WTC11 (cell line): ENCODE data around the gene NDUFS7. TPM values are rescaled to one million over a fixed set of nuclear protein-coding genes. Genes with fewer than 3 reads are reported as not detected.

Source experiments
- ATAC-seq: fragments of 200-7000 bp; cut with Tn5 transposase; 2 replicates; pipeline ENCODE4 v1.10.0; 2021; ENCODE audit warnings: mild to moderate bottlenecking, moderate library complexity
- CTCF ChIA-PET: fragments of 300-600 bp; sonication (Branson Sonifier 250); formaldehyde crosslinking; loops from one replicate; lab custom pipeline; 2021; ENCODE audit warnings: antibody characterized with exemption; lab: Charles Lee
- POLR2A ChIA-PET: fragments of 350-600 bp; sonication (Branson Sonifier 250); formaldehyde crosslinking; loops from one replicate; lab custom pipeline; 2021; ENCODE audit warnings: antibody characterized with exemption; lab: Charles Lee
- DNase-seq: peaks from one replicate; pipeline ENCODE4 v3.0.0; 2021; ENCODE audit warnings: low spot score
- H3K27ac Mint-ChIP-seq: 2 replicates; pipeline ENCODE4 v1.8.0; 2021; ENCODE audit warnings: mixed read lengths
- H3K27me3 Mint-ChIP-seq: 2 replicates; pipeline ENCODE4 v1.8.0; 2021; ENCODE audit warnings: low read depth, mild to moderate bottlenecking, moderate library complexity, mixed read lengths
- H3K36me3 Mint-ChIP-seq: 2 replicates; pipeline ENCODE4 v1.8.0; 2021; ENCODE audit warnings: mixed read lengths
- H3K4me1 Mint-ChIP-seq: 2 replicates; pipeline ENCODE4 v1.8.0; 2022; ENCODE audit warnings: mixed read lengths
- H3K4me3 Mint-ChIP-seq: 2 replicates; pipeline ENCODE4 v1.8.0; 2021; ENCODE audit warnings: mild to moderate bottlenecking, moderate library complexity, mixed read lengths
- H3K9me3 Mint-ChIP-seq: 2 replicates; pipeline ENCODE4 v1.8.0; 2021; ENCODE audit warnings: mixed read lengths
- AR ChIP-seq: fragments of 250-450 bp; sonication (Bioruptor Pico); IDR thresholded peaks from 2 replicates; pipeline ENCODE4 v1.9.0; 2021; ENCODE audit warnings: mild to moderate bottlenecking
- EMX1 ChIP-seq: fragments of 250-450 bp; sonication (Bioruptor Pico); IDR thresholded peaks from 2 replicates; pipeline ENCODE4 v1.8.0; 2021; ENCODE audit warnings: mild to moderate bottlenecking
- ESRRA ChIP-seq: sonication (generic); formaldehyde crosslinking; IDR thresholded peaks from 2 replicates; pipeline ENCODE4 v1.8.1; 2022; ENCODE audit warnings: mild to moderate bottlenecking, missing genetic modification reagents, borderline replicate concordance
- GABPB1 ChIP-seq: sonication (generic); formaldehyde crosslinking; IDR thresholded peaks from 2 replicates; pipeline ENCODE4 v1.8.1; 2023; ENCODE audit warnings: mild to moderate bottlenecking, missing genetic modification reagents
- GRHL2 ChIP-seq: fragments of 250-450 bp; sonication (Bioruptor Pico); IDR thresholded peaks from 2 replicates; pipeline ENCODE4 v1.8.0; 2022; ENCODE audit warnings: mild to moderate bottlenecking, moderate library complexity; ENCODE audit not compliant: insufficient replicate concordance, severe bottlenecking
- HMGA2 ChIP-seq: fragments of 250-450 bp; sonication (Bioruptor Pico); IDR thresholded peaks from 2 replicates; pipeline ENCODE4 v1.4.0; 2021; ENCODE audit warnings: mild to moderate bottlenecking, moderate library complexity
- IRF2 ChIP-seq: sonication (generic); formaldehyde crosslinking; IDR thresholded peaks from 2 replicates; pipeline ENCODE4 v1.8.0; 2022; ENCODE audit warnings: low read depth, missing genetic modification reagents, borderline replicate concordance
- JAZF1 ChIP-seq: fragments of 250-450 bp; sonication (Bioruptor Pico); IDR thresholded peaks from 2 replicates; pipeline ENCODE4 v1.9.0; 2021; ENCODE audit warnings: moderate library complexity, mild to moderate bottlenecking, inconsistent platforms
- MYBL2 ChIP-seq: sonication (generic); formaldehyde crosslinking; IDR thresholded peaks from 2 replicates; pipeline ENCODE4 v1.8.1; 2023; ENCODE audit warnings: mild to moderate bottlenecking, moderate library complexity, missing genetic modification reagents
- NR2C2 ChIP-seq: sonication (generic); formaldehyde crosslinking; IDR thresholded peaks from 2 replicates; pipeline ENCODE4 v1.8.0; 2022; ENCODE audit warnings: mild to moderate bottlenecking, missing genetic modification reagents
- NR3C1 ChIP-seq: sonication (generic); formaldehyde crosslinking; conservative IDR thresholded peaks from 2 replicates; pipeline ENCODE4 v1.8.1; 2023; ENCODE audit warnings: low read depth, mild to moderate bottlenecking, missing genetic modification reagents
- ZBTB21 ChIP-seq: sonication (generic); formaldehyde crosslinking; IDR thresholded peaks from 2 replicates; pipeline ENCODE4 v1.8.1; 2023; ENCODE audit warnings: mild to moderate bottlenecking, missing genetic modification reagents, borderline replicate concordance
- ZBTB43 ChIP-seq: sonication (generic); formaldehyde crosslinking; IDR thresholded peaks from 2 replicates; pipeline ENCODE4 v1.8.1; 2023; ENCODE audit warnings: mild to moderate bottlenecking, missing genetic modification reagents
- ZNF263 ChIP-seq: sonication (generic); formaldehyde crosslinking; IDR thresholded peaks from 2 replicates; pipeline ENCODE4 v1.8.1; 2022; ENCODE audit warnings: low read depth, mild to moderate bottlenecking, moderate library complexity, missing genetic modification reagents
- ZNF396 ChIP-seq: fragments of 250-450 bp; sonication (Bioruptor Pico); IDR thresholded peaks from 2 replicates; pipeline ENCODE4 v1.8.0; 2021; ENCODE audit warnings: mild to moderate bottlenecking, moderate library complexity, borderline replicate concordance
- ZNF416 ChIP-seq: fragments of 250-450 bp; sonication (Bioruptor Pico); IDR thresholded peaks from 2 replicates; pipeline ENCODE4 v1.9.0; 2021; ENCODE audit warnings: mild to moderate bottlenecking, inconsistent platforms
- total RNA-seq: library from RNA; stranded (reverse); gene quantifications from 3 replicates; pipeline ENCODE4 v1.2.3, GENCODE V29; 2021
- TF ChIP-seq, protein P1 (sequence below): sonication (generic); formaldehyde crosslinking; IDR thresholded peaks from 2 replicates; pipeline ENCODE4 v1.8.1; 2023; ENCODE audit warnings: mild to moderate bottlenecking, missing genetic modification reagents, moderate library complexity
- TF ChIP-seq, protein P2 (sequence below): sonication (generic); formaldehyde crosslinking; IDR thresholded peaks from 2 replicates; pipeline ENCODE4 v1.8.1; 2023; ENCODE audit warnings: mild to moderate bottlenecking, missing genetic modification reagents, borderline replicate concordance

Gene NDUFS7
- total RNA-seq, 1 experiment from 2014 or later: 136 TPM

- no peak for TF ChIP-seq ESRRA (CRISPR knock-in tag)
- Mint-ChIP-seq H3K9me3 (no peaks in the 10 kb centered on the region), H3K4me1 (peaks cover 10% of the 10 kb centered on the region), H3K27ac (no peak overlapping the region), H3K27me3 (no peaks in the 10 kb centered on the region), H3K36me3 (peaks cover 61% of the 10 kb centered on the region), H3K4me3 (no peak overlapping the region)
- ChIA-PET POLR2A (no interaction called here), CTCF (interaction anchor here (1.2 to 1.5 kb wide), 2 partner anchors 9 to 48 kb away, joined by 3 read pairs; a partner anchor contains a TSS)
- DNase-seq: no peak
- no peak for ATAC-seq
These were observed 20.1 kb upstream of the NDUFS7 start for GRCh38 chr19:1363599-1363998.

DNA sequence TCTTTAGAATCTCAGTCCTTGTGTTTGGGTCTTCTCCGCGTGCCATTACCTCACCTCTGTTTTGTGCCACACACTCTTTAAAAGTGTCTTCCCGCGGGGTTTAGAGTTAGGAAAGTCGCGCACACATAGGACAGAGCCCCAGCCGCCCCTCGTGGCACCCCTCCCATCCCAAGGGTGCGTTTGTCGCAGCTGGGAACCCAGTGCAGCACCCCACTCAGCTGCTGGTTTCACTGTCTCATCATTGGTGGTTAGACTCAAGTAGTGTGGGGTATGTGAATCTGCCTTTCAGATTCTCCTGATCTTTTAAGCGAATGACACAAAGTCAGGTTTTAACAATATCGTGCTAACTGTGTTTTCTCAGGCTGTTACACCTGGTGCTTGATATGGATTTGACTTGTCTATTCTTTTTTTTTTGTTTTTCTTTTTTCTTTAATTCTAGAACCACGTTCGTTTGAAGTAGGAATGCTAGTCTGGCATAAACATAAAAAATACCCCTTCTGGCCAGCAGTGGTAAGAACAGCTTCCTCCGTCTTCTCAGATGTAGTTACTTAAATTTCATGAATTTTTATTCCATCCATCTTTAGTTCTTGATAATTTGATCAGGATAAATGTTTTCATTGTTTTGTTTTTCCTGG lies 19.5 kb upstream of the NDUFS7 start:
- Mint-ChIP-seq H3K9me3 (no peaks in the 10 kb centered on the region), H3K4me1 (peaks cover 7% of the 10 kb centered on the region; the same call in 1 of the 2 replicates), H3K27ac (no peak overlapping the region; the same call in 1 of the 2 replicates), H3K4me3 (no peak overlapping the region), H3K27me3 (no peaks in the 10 kb centered on the region), H3K36me3 (peaks cover 55% of the 10 kb centered on the region)
- ATAC-seq (no peak), DNase-seq (no peak)
- ChIA-PET POLR2A (no interaction called here), CTCF (interaction anchor here (0.6 to 1.5 kb wide), 9 partner anchors 9 to 411 kb away, joined by 3 to 5 read pairs (median 3); a partner anchor contains a TSS)
- TF ChIP-seq NR2C2 (CRISPR knock-in tag) (no peak), ZBTB43 (no peak), ZNF416 (CRISPR knock-in tag) (no peak), MYBL2 (CRISPR knock-in tag) (no peak), ZNF396 (CRISPR knock-in tag) (no peak), EMX1 (no peak), ZBTB21 (no peak), ZNF263 (CRISPR knock-in tag) (no peak), JAZF1 (no peak), HMGA2 (CRISPR knock-in tag) (no peak), IRF2 (CRISPR knock-in tag) (no peak), AR (CRISPR knock-in tag) (no peak), GRHL2 (no peak), GABPB1 (no peak), NR3C1 (CRISPR knock-in tag) (no peak)
- TF ChIP-seq, protein P1, sequence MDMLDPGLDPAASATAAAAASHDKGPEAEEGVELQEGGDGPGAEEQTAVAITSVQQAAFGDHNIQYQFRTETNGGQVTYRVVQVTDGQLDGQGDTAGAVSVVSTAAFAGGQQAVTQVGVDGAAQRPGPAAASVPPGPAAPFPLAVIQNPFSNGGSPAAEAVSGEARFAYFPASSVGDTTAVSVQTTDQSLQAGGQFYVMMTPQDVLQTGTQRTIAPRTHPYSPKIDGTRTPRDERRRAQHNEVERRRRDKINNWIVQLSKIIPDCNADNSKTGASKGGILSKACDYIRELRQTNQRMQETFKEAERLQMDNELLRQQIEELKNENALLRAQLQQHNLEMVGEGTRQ (CRISPR knock-in tag): no peak
- TF ChIP-seq, protein P2, sequence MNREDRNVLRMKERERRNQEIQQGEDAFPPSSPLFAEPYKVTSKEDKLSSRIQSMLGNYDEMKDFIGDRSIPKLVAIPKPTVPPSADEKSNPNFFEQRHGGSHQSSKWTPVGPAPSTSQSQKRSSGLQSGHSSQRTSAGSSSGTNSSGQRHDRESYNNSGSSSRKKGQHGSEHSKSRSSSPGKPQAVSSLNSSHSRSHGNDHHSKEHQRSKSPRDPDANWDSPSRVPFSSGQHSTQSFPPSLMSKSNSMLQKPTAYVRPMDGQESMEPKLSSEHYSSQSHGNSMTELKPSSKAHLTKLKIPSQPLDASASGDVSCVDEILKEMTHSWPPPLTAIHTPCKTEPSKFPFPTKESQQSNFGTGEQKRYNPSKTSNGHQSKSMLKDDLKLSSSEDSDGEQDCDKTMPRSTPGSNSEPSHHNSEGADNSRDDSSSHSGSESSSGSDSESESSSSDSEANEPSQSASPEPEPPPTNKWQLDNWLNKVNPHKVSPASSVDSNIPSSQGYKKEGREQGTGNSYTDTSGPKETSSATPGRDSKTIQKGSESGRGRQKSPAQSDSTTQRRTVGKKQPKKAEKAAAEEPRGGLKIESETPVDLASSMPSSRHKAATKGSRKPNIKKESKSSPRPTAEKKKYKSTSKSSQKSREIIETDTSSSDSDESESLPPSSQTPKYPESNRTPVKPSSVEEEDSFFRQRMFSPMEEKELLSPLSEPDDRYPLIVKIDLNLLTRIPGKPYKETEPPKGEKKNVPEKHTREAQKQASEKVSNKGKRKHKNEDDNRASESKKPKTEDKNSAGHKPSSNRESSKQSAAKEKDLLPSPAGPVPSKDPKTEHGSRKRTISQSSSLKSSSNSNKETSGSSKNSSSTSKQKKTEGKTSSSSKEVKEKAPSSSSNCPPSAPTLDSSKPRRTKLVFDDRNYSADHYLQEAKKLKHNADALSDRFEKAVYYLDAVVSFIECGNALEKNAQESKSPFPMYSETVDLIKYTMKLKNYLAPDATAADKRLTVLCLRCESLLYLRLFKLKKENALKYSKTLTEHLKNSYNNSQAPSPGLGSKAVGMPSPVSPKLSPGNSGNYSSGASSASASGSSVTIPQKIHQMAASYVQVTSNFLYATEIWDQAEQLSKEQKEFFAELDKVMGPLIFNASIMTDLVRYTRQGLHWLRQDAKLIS: no peak
